Measurements from ENCODE around the gene ADORA2A.

- TF ChIP-seq, protein P1, sequence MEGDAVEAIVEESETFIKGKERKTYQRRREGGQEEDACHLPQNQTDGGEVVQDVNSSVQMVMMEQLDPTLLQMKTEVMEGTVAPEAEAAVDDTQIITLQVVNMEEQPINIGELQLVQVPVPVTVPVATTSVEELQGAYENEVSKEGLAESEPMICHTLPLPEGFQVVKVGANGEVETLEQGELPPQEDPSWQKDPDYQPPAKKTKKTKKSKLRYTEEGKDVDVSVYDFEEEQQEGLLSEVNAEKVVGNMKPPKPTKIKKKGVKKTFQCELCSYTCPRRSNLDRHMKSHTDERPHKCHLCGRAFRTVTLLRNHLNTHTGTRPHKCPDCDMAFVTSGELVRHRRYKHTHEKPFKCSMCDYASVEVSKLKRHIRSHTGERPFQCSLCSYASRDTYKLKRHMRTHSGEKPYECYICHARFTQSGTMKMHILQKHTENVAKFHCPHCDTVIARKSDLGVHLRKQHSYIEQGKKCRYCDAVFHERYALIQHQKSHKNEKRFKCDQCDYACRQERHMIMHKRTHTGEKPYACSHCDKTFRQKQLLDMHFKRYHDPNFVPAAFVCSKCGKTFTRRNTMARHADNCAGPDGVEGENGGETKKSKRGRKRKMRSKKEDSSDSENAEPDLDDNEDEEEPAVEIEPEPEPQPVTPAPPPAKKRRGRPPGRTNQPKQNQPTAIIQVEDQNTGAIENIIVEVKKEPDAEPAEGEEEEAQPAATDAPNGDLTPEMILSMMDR (IDR thresholded peaks at IDR 0.05), result no peak
- no peak for TF ChIP-seq POLR2A (IDR thresholded peaks at IDR 0.05)
Observed at GRCh38 chr22:24414984-24415945, 12.1 kb upstream of the ADORA2A start.
